Transverse colon (tissue), 4 donors: ENCODE results near the gene RANBP10.

Experiments
- CTCF ChIP-seq, 5 experiments: fragments of 200-600 bp in 3 of 5; fragments of 450-650 bp in 2 of 5; sonication (generic) in 3 of 5; IDR thresholded peaks; 1 replicate in 2 of 5; 2 replicates in 3 of 5; pipeline ENCODE4 v1.5.1; 2016 to 2017; ENCODE audit warnings: antibody characterized with exemption in 5 of 5, inconsistent platforms in 3 of 5, mild to moderate bottlenecking in 2 of 5, moderate library complexity in 1 of 5
- EP300 ChIP-seq: sonication (generic); formaldehyde crosslinking; IDR thresholded peaks from one replicate; pipeline ENCODE4 v1.6.1; 2017; ENCODE audit warnings: antibody characterized with exemption, low read depth
- POLR2A ChIP-seq: fragments of 450-650 bp; IDR thresholded peaks from one replicate; pipeline ENCODE4 v1.6.1; 2016; ENCODE audit warnings: antibody characterized with exemption, mild to moderate bottlenecking, moderate library complexity
- POLR2AphosphoS5 ChIP-seq, 3 donors: sonication (generic); formaldehyde crosslinking; IDR thresholded peaks; one replicate each; pipeline ENCODE4 v1.6.1; 2016; ENCODE audit warnings: antibody characterized with exemption in 3 of 3

- TF ChIP-seq CTCF (IDR thresholded peaks at IDR 0.05) (no peak), POLR2A (no peak), POLR2AphosphoS5 (IDR thresholded peaks at IDR 0.05) (no peak), EP300 (no peak)
Measured at GRCh38 chr16:67760956-67761230, 45.5 kb downstream of the RANBP10 start.
